Mammary epithelial cell (primary cell): ENCODE data around the gene ENTREP1.

Experiments used
- EZH2 ChIP-seq: IDR thresholded peaks from 2 replicates; pipeline ENCODE4 v1.6.1; 2012; ENCODE audit warnings: low read length, inconsistent platforms, borderline replicate concordance
- TF ChIP-seq, protein P1 (sequence below), 2 donors: IDR thresholded peaks in 1 of 2; conservative IDR thresholded peaks in 1 of 2; 2 replicates each; pipeline ENCODE4 v1.5.1; 2011 to 2012; ENCODE audit warnings: inconsistent platforms in 2 of 2, low read length in 2 of 2, mild to moderate bottlenecking in 2 of 2, control low read depth in 1 of 2, low read depth in 1 of 2; ENCODE audit not compliant: insufficient read depth in 1 of 2; ENCODE audit errors: extremely low read depth in 1 of 2

DNA sequence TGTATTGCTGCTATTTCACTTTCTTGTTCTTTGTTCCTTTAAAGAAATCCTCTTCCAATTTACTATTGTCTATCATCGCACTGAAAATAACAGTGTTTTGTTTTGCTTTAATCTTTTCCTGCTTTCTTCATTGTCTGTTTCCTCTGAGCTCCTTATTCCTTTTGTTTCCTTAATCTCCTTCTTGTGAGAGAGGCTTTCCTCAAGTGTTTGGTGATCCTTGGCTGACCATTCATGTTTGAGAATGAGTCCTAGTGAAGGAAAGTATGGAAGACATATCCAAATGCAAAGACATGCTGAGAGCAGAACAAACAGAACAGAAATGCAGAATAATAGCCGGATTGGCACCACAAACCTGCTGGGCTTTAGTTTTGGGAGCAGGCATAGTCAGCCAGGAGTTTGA, 42.0 kb upstream of the ENTREP1 start:
- TF ChIP-seq, protein P1, sequence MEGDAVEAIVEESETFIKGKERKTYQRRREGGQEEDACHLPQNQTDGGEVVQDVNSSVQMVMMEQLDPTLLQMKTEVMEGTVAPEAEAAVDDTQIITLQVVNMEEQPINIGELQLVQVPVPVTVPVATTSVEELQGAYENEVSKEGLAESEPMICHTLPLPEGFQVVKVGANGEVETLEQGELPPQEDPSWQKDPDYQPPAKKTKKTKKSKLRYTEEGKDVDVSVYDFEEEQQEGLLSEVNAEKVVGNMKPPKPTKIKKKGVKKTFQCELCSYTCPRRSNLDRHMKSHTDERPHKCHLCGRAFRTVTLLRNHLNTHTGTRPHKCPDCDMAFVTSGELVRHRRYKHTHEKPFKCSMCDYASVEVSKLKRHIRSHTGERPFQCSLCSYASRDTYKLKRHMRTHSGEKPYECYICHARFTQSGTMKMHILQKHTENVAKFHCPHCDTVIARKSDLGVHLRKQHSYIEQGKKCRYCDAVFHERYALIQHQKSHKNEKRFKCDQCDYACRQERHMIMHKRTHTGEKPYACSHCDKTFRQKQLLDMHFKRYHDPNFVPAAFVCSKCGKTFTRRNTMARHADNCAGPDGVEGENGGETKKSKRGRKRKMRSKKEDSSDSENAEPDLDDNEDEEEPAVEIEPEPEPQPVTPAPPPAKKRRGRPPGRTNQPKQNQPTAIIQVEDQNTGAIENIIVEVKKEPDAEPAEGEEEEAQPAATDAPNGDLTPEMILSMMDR (conservative IDR thresholded peaks at IDR 0.05 in 1 of 2, IDR thresholded peaks at IDR 0.05 in 1 of 2; ENCODE audit: extremely low read depth in 1 of 2, insufficient read depth in 1 of 2, low read depth in 1 of 2, low read length in 2 of 2) = no peak
- TF ChIP-seq EZH2 = no peak
